HCT116 (cell line): Measurements from ENCODE around the gene TGFBR1. TPM values are rescaled to one million over a fixed set of nuclear protein-coding genes. Genes with fewer than 3 reads are reported as not detected.

Experiments used
- ATAC-seq: fragments of 200-7000 bp; cut with Tn5 transposase; 2 replicates; pipeline ENCODE4 v1.9.1; 2020; ENCODE audit warnings: mild to moderate bottlenecking, moderate library complexity
- BruUV-seq: library from RNA; stranded (reverse); fragments of 400-500 nt; replicated peaks from 2 replicates; lab custom pipeline; 2021; lab: Mats Ljungman, UMichigan
- CTCF ChIA-PET: fragments of 300-600 bp; sonication (Branson Sonifier 250); formaldehyde crosslinking; loops from one replicate; lab custom pipeline; 2021; ENCODE audit warnings: antibody characterized with exemption; lab: Charles Lee
- POLR2A ChIA-PET: fragments of 300-600, 350-600 bp; sonication (Branson Sonifier 250); formaldehyde crosslinking; loops from one replicate; lab custom pipeline; 2021; ENCODE audit warnings: antibody characterized with exemption; lab: Charles Lee
- RAD21 ChIA-PET, 2 experiments: fragments of 300-600 bp; sonication (Branson Sonifier 250); formaldehyde crosslinking; loops; one replicate each; lab custom pipeline; 2023; ENCODE audit warnings: low total read pairs in 2 of 2; ENCODE audit not compliant: uncharacterized antibody in 2 of 2, unreplicated experiment in 2 of 2, low non-redundant PET in 1 of 2; lab: Charles Lee
- DNase-seq: peaks from one replicate; pipeline ENCODE4 v3.0.0-alpha.2; 2010; ENCODE audit warnings: low read depth, low spot score
- H2AFZ ChIP-seq: fragments of 200-600 bp; shearing (Covaris generic), sonication (generic); 2 replicates; pipeline ENCODE4 v1.6.1; 2017; ENCODE audit warnings: low read depth, mixed run types, mixed read lengths, antibody characterized with exemption, low read length; ENCODE audit not compliant: poor library complexity, severe bottlenecking
- H3K27ac ChIP-seq: 2 replicates; pipeline ENCODE4 v1.5.1; 2012; ENCODE audit warnings: low read depth, low read length
- H3K27me3 ChIP-seq: fragments of 200-600 bp; sonication (generic); 2 replicates; pipeline ENCODE4 v1.6.1; 2016; ENCODE audit warnings: mixed run types, low read length, mixed read lengths; ENCODE audit not compliant: insufficient read depth
- H3K36me3 ChIP-seq, 2 experiments: fragments of 200-500 bp in 1 of 2; fragments of 200-600 bp in 1 of 2; sonication (Bioruptor generic) in 1 of 2; sonication (generic) in 1 of 2; 2 replicates each; pipeline versions ENCODE4 v1.5.1 to v1.6.1; 2014 to 2016; ENCODE audit warnings: low read length in 2 of 2, inconsistent platforms in 1 of 2, mixed read lengths in 1 of 2, mixed run types in 1 of 2; ENCODE audit not compliant: insufficient read depth in 2 of 2, control insufficient read depth in 1 of 2
- H3K4me1 ChIP-seq, 2 experiments: fragments of 200-600 bp in 1 of 2; sonication (generic) in 1 of 2; 2 replicates each; pipeline versions ENCODE4 v1.5.1 to v1.6.1; 2012 to 2017; ENCODE audit warnings: low read length in 2 of 2, inconsistent platforms in 1 of 2, mild to moderate bottlenecking in 1 of 2, mixed read lengths in 1 of 2, mixed run types in 1 of 2, moderate library complexity in 1 of 2; ENCODE audit not compliant: insufficient read depth in 2 of 2, control insufficient read depth in 1 of 2
- H3K4me2 ChIP-seq: fragments of 200-600 bp; sonication (generic); 2 replicates; pipeline ENCODE4 v1.6.1; 2017; ENCODE audit warnings: mixed run types, low read length, mixed read lengths
- H3K4me3 ChIP-seq, 2 experiments: fragments of 200-600 bp in 1 of 2; sonication (generic) in 1 of 2; replicated peaks in 1 of 2; 2 replicates each; pipeline ENCODE4 v1.5.1; 2011 to 2016; ENCODE audit warnings: low read length in 2 of 2, control low read depth in 1 of 2, low read depth in 1 of 2, mild to moderate bottlenecking in 1 of 2, mixed read lengths in 1 of 2, mixed run types in 1 of 2
- H3K79me2 ChIP-seq: fragments of 200-600 bp; sonication (generic); 2 replicates; pipeline ENCODE4 v1.6.1; 2017; ENCODE audit warnings: mild to moderate bottlenecking, mixed run types, low read length, moderate library complexity, mixed read lengths; ENCODE audit not compliant: insufficient read depth
- H3K9ac ChIP-seq: fragments of 200-600 bp; sonication (generic); 2 replicates; pipeline ENCODE4 v1.6.1; 2016; ENCODE audit warnings: low read length, mixed read lengths
- H3K9me2 ChIP-seq: fragments of 200-600 bp; sonication (generic), shearing (Covaris generic); 2 replicates; pipeline ENCODE4 v1.6.1; 2017; ENCODE audit warnings: mixed run types, mild to moderate bottlenecking, moderate library complexity; ENCODE audit not compliant: insufficient read depth
- H3K9me3 ChIP-seq, 2 experiments: fragments of 200-500 bp in 1 of 2; fragments of 200-600 bp in 1 of 2; sonication (Bioruptor generic) in 1 of 2; sonication (generic) in 1 of 2; 2 replicates each; pipeline ENCODE4 v1.6.1; 2014 to 2017; ENCODE audit warnings: low read length in 2 of 2, mixed read lengths in 2 of 2, inconsistent platforms in 1 of 2, low read depth in 1 of 2, mild to moderate bottlenecking in 1 of 2, mixed run types in 1 of 2, moderate library complexity in 1 of 2; ENCODE audit not compliant: control insufficient read depth in 1 of 2, insufficient read depth in 1 of 2
- H4K20me1 ChIP-seq: fragments of 200-600 bp; sonication (generic), shearing (Covaris generic); 2 replicates; pipeline ENCODE4 v1.6.1; 2017; ENCODE audit warnings: mixed run types, mild to moderate bottlenecking, moderate library complexity; ENCODE audit not compliant: insufficient read depth
- JUND ChIP-seq: IDR thresholded peaks from 2 replicates; pipeline ENCODE4 v1.6.1; 2012
- SRF ChIP-seq: IDR thresholded peaks from 2 replicates; pipeline ENCODE4 v1.6.1; 2012; ENCODE audit warnings: low read depth
- YY1 ChIP-seq: IDR thresholded peaks from 2 replicates; pipeline ENCODE4 v1.6.1; 2011; ENCODE audit warnings: low read length, low read depth, moderate library complexity, mild to moderate bottlenecking; ENCODE audit not compliant: insufficient replicate concordance; ENCODE audit errors: extremely low read depth
- intact Hi-C: fragments of 100-400 bp; cut with micrococcal nuclease; formaldehyde crosslinking; loops from 2 replicates; pipeline ENCODE4 v1.10.0; 2022
- total RNA-seq: library from RNA; stranded (reverse); gene quantifications from one replicate; pipeline ENCODE4 v1.2.1, GENCODE V29; 2021; ENCODE audit not compliant: unreplicated experiment

TGFBR1 gene
- total RNA-seq, 1 experiment from 2014 or later, result 26.6 TPM

DNA sequence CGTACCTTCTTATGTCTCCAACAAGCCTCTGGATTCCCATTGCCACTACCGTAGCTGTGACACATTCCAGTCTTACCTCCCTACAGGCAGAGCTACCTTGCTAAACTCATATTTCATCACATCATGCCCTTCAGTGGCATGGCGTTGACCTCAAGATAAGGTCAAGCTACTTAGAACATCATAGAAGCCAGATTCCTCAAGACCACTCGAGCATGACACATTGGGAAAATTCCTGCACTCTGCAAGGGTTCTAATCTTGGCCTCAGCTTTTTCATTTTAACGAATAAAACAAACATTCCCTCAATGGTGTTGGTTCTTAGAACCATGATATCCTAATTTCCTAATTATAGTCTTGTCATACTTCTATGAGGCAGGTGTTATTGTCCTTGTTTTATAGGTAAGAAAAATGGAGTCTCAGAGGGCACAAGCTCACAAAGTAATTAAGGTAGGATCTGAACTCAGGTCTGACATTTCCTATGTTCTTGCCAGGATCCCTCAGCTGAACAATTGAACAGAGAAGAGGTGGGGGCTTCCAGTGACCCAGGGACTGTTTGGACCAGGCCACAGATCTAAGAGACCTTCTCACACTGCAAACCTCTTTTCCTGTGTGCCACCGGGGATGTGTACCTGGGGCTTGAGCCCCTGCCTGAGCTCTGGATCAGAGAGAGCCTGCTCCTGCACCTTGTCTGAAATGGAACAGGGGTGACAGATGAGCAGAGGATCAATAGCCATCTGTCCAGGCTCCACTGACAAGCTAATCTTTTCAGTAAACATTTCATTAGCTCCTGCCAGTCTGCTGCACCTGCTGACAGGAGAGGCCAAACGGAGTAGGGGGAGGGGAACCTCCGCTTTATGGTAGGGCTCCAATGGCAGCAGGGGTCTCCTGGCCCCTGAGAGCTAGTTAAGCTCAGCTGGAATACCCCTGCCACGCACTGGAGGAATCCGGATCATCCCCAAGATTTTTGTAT lies 67.5 kb downstream of the TGFBR1 start:
- ATAC-seq, result no peak
- TF ChIP-seq YY1, result no peak
- Histone ChIP-seq H3K9me3 (no peaks in the 10 kb centered on the region), H3K4me3 (no peak overlapping the region), H3K4me1 (no peaks in the 10 kb centered on the region), H3K36me3 (no peaks in the 10 kb centered on the region), H3K9me2 (no peaks in the 10 kb centered on the region), H3K27ac (no peak overlapping the region), H3K27me3 (no peaks in the 10 kb centered on the region), H2AFZ (no peak overlapping the region), H3K79me2 (no peaks in the 10 kb centered on the region), H3K9ac (no peak overlapping the region), H3K4me2 (no peak overlapping the region), H4K20me1 (no peaks in the 10 kb centered on the region)
- no peak for DNase-seq
- RAD21 ChIA-PET, result no interaction called here
- POLR2A ChIA-PET, result no interaction called here
- CTCF ChIA-PET, result interaction anchor here (0.9 kb wide), 1 partner anchor 12 kb away, joined by 4 read pairs; no protein-coding TSS in a partner anchor
- no TSS peak for BruUV-seq
- intact Hi-C loops, result no loop called here

GRCh38 chr9:99173570-99174504 lies 68.9 kb downstream of the TGFBR1 start:
- RAD21 ChIA-PET, result no interaction called here
- no peaks in the 10 kb centered on the region for H4K20me1 ChIP-seq
- intact Hi-C loops, result no loop called here
- H3K4me2 ChIP-seq, result no peak overlapping the region
- no peaks in the 10 kb centered on the region for H3K4me1 ChIP-seq
- H3K4me3 ChIP-seq, result no peak overlapping the region
- no peak overlapping the region for H3K27ac ChIP-seq
- TF ChIP-seq JUND, result no peak
- no peak for TF ChIP-seq SRF
- TF ChIP-seq, all 23 proteins: peak for 0
- no peaks in the 10 kb centered on the region for H3K36me3 ChIP-seq
- H3K9me3 ChIP-seq, result no peaks in the 10 kb centered on the region
- no peaks in the 10 kb centered on the region for H3K9me2 ChIP-seq
- ATAC-seq (no peak), DNase-seq (no peak)
- no peak overlapping the region for H3K9ac ChIP-seq
- ChIA-PET CTCF (interaction anchor here (0.9 kb wide), 1 partner anchor 10 kb away, joined by 4 read pairs; no protein-coding TSS in a partner anchor), POLR2A (no interaction called here)
- no peaks in the 10 kb centered on the region for H3K27me3 ChIP-seq
- BruUV-seq, result no TSS peak
- H2AFZ ChIP-seq, result no peak overlapping the region
- H3K79me2 ChIP-seq, result no peaks in the 10 kb centered on the region
